H1 (cell line): Measurements from ENCODE around the gene PMS2. TPM values are rescaled to one million over a fixed set of nuclear protein-coding genes. Genes with fewer than 3 reads are reported as not detected.

Experiments used
- CTCF ChIA-PET: fragments of 300-600 bp; sonication (Branson Sonifier 250); formaldehyde crosslinking; loops from one replicate; lab custom pipeline; 2021; ENCODE audit not compliant: partially characterized antibody; lab: Charles Lee
- POLR2A ChIA-PET: fragments of 300-600 bp; sonication (Branson Sonifier 250); formaldehyde crosslinking; loops from one replicate; lab custom pipeline; 2021; ENCODE audit warnings: inconsistent platforms; ENCODE audit not compliant: partially characterized antibody; lab: Charles Lee
- DNase-seq, 2 experiments: peaks; one replicate each; pipeline versions ENCODE4 v3.0.0 to v3.0.0-alpha.2; 2010 to 2022; ENCODE audit warnings: low spot score in 2 of 2, low read depth in 1 of 2, mixed read lengths in 1 of 2
- FAIRE-seq: peaks from 2 replicates; lab custom pipeline; 2011; peaks lifted over from hg19 to GRCh38; lab: Jason Lieb, UNC
- H2AFZ ChIP-seq: 2 replicates; pipeline ENCODE4 v1.8.1; 2012; ENCODE audit warnings: low read length, inconsistent platforms
- H2AK5ac ChIP-seq: 2 replicates; pipeline ENCODE4 v1.6.1; 2013; ENCODE audit warnings: low read depth, low read length
- H2BK120ac ChIP-seq: replicated peaks from 2 replicates; pipeline ENCODE3; 2013; ENCODE audit warnings: low read depth, low read length, inconsistent platforms
- H2BK12ac ChIP-seq: 2 replicates; pipeline ENCODE4 v1.6.1; 2013; ENCODE audit warnings: low read depth, low read length
- H2BK15ac ChIP-seq: 2 replicates; pipeline ENCODE4 v1.6.1; 2013; ENCODE audit warnings: low read length
- H2BK20ac ChIP-seq: 2 replicates; pipeline ENCODE4 v1.6.1; 2013; ENCODE audit warnings: low read length
- H2BK5ac ChIP-seq: 2 replicates; pipeline ENCODE4 v1.6.1; 2013; ENCODE audit warnings: low read depth, low read length
- H3K14ac ChIP-seq: 2 replicates; pipeline ENCODE4 v1.6.1; 2013; ENCODE audit warnings: inconsistent platforms; ENCODE audit not compliant: insufficient read length
- H3K18ac ChIP-seq: 2 replicates; pipeline ENCODE4 v1.6.1; 2013; ENCODE audit warnings: low read length; ENCODE audit errors: extremely low read depth
- H3K23ac ChIP-seq: 2 replicates; pipeline ENCODE4 v1.6.1; 2013; ENCODE audit warnings: inconsistent platforms; ENCODE audit not compliant: insufficient read length
- H3K23me2 ChIP-seq: 2 replicates; pipeline ENCODE4 v1.6.1; 2013; ENCODE audit warnings: low read depth, low read length
- H3K27ac ChIP-seq: 2 replicates; pipeline ENCODE4 v1.6.1; 2011; ENCODE audit warnings: low read depth, low read length, inconsistent platforms
- H3K27me3 ChIP-seq, 4 experiments: replicated peaks in 1 of 4; 1 replicate in 1 of 4; 2 replicates in 3 of 4; pipeline versions ENCODE4 v1.6.1 to v1.8.1; 2011 to 2013; ENCODE audit warnings: low read length in 3 of 4, mild to moderate bottlenecking in 3 of 4, inconsistent platforms in 2 of 4, mixed read lengths in 2 of 4, moderate library complexity in 1 of 4; ENCODE audit not compliant: control insufficient read depth in 3 of 4, insufficient read depth in 3 of 4; ENCODE audit errors: extremely low read depth in 1 of 4
- H3K36me3 ChIP-seq, 4 experiments: 2 replicates each; pipeline versions ENCODE4 v1.6.1 to v1.8.1; 2011 to 2013; ENCODE audit warnings: mild to moderate bottlenecking in 4 of 4, low read length in 3 of 4, moderate library complexity in 2 of 4, control low read depth in 1 of 4, inconsistent platforms in 1 of 4; ENCODE audit not compliant: insufficient read depth in 4 of 4, control insufficient read depth in 2 of 4
- H3K4ac ChIP-seq: replicated peaks from 2 replicates; pipeline ENCODE3; 2013; ENCODE audit warnings: low read length, low read depth, mixed read lengths, inconsistent platforms; ENCODE audit not compliant: insufficient read length
- H3K4me1 ChIP-seq, 4 experiments: replicated peaks in 1 of 4; 1 replicate in 1 of 4; 2 replicates in 3 of 4; pipeline versions ENCODE4 v1.6.1 to v1.8.1; 2011 to 2013; ENCODE audit warnings: low read length in 3 of 4, inconsistent platforms in 2 of 4, mixed read lengths in 1 of 4; ENCODE audit not compliant: insufficient read depth in 4 of 4, control insufficient read depth in 3 of 4
- H3K4me2 ChIP-seq, 2 experiments: 2 replicates each; pipeline versions ENCODE4 v1.6.1 to v1.8.1; 2011 to 2013; ENCODE audit warnings: low read depth in 2 of 2, low read length in 2 of 2, control low read depth in 1 of 2, inconsistent platforms in 1 of 2, mild to moderate bottlenecking in 1 of 2; ENCODE audit not compliant: insufficient read depth in 1 of 2
- H3K4me3 ChIP-seq, 4 experiments: fragments of 200-600, 300-600 bp in 1 of 4; sonication (generic), shearing (Covaris generic), sonication (Bioruptor Twin) in 1 of 4; 2 replicates each; pipeline versions ENCODE4 v1.5.1 to v1.8.1; 2011 to 2016; ENCODE audit warnings: low read length in 4 of 4, low read depth in 3 of 4, control low read depth in 2 of 4, inconsistent platforms in 2 of 4, mild to moderate bottlenecking in 2 of 4, mixed read lengths in 1 of 4, moderate library complexity in 1 of 4; ENCODE audit not compliant: insufficient read depth in 2 of 4; ENCODE audit errors: extremely low read depth in 1 of 4
- H3K56ac ChIP-seq: replicated peaks from 2 replicates; pipeline ENCODE3; 2013; ENCODE audit warnings: low read depth, mild to moderate bottlenecking, mixed read lengths, low read length, inconsistent platforms; ENCODE audit not compliant: insufficient read length
- H3K79me1 ChIP-seq: 2 replicates; pipeline ENCODE4 v1.6.1; 2013; ENCODE audit warnings: low read depth, low read length, control low read depth
- H3K79me2 ChIP-seq, 2 experiments: 2 replicates each; pipeline versions ENCODE4 v1.6.1 to v1.8.1; 2012 to 2013; ENCODE audit warnings: low read length in 2 of 2, mild to moderate bottlenecking in 2 of 2, inconsistent platforms in 1 of 2; ENCODE audit not compliant: insufficient read depth in 2 of 2, control insufficient read depth in 1 of 2
- H3K9ac ChIP-seq, 4 experiments: replicated peaks in 1 of 4; 1 replicate in 1 of 4; 2 replicates in 3 of 4; pipeline versions ENCODE4 v1.6.1 to v1.8.1; 2011 to 2013; ENCODE audit warnings: low read depth in 3 of 4, low read length in 3 of 4, control low read depth in 2 of 4, mild to moderate bottlenecking in 2 of 4, moderate library complexity in 2 of 4, inconsistent platforms in 1 of 4; ENCODE audit errors: extremely low read depth in 1 of 4
- H3K9me3 ChIP-seq, 2 experiments: 2 replicates each; pipeline versions ENCODE4 v1.6.1 to v1.8.1; 2012 to 2013; ENCODE audit warnings: mild to moderate bottlenecking in 2 of 2, moderate library complexity in 2 of 2, control low read depth in 1 of 2, inconsistent platforms in 1 of 2, low read depth in 1 of 2, low read length in 1 of 2, mixed read lengths in 1 of 2; ENCODE audit not compliant: insufficient read depth in 2 of 2
- H4K20me1 ChIP-seq, 2 experiments: replicated peaks in 1 of 2; 2 replicates each; pipeline versions ENCODE3 to v1.8.1; 2011 to 2013; ENCODE audit warnings: inconsistent platforms in 2 of 2, low read length in 2 of 2, mild to moderate bottlenecking in 1 of 2; ENCODE audit not compliant: insufficient read depth in 2 of 2, control insufficient read depth in 1 of 2
- H4K5ac ChIP-seq: 2 replicates; pipeline ENCODE4 v1.6.1; 2013; ENCODE audit warnings: low read length, low read depth, mixed read lengths, inconsistent platforms; ENCODE audit not compliant: insufficient read length
- H4K8ac ChIP-seq: 2 replicates; pipeline ENCODE4 v1.8.0; 2013; ENCODE audit warnings: mild to moderate bottlenecking, moderate library complexity, low read length, inconsistent platforms; ENCODE audit not compliant: insufficient read depth; ENCODE audit errors: extremely low read depth
- H4K91ac ChIP-seq: replicated peaks from 2 replicates; pipeline ENCODE3; 2013; ENCODE audit warnings: low read length, mixed read lengths, inconsistent platforms; ENCODE audit not compliant: insufficient read length
- BRCA1 ChIP-seq: IDR thresholded peaks from 2 replicates; pipeline ENCODE4 v1.6.1; 2012; ENCODE audit warnings: low read depth, low read length, improper control_type of control experiment
- CTBP2 ChIP-seq: IDR thresholded peaks from 2 replicates; pipeline ENCODE4 v1.7.0; 2011; ENCODE audit warnings: borderline replicate concordance, mild to moderate bottlenecking, moderate library complexity, mixed read lengths, low read length; ENCODE audit not compliant: insufficient read depth, insufficient read length
- EP300 ChIP-seq, 2 experiments: IDR thresholded peaks; 1 replicate in 1 of 2; 2 replicates in 1 of 2; pipeline ENCODE4 v1.6.1; 2011 to 2012; ENCODE audit warnings: low read depth in 2 of 2, low read length in 2 of 2, mild to moderate bottlenecking in 2 of 2, borderline replicate concordance in 1 of 2, inconsistent platforms in 1 of 2, moderate library complexity in 1 of 2
- FOSL1 ChIP-seq: IDR thresholded peaks from 2 replicates; pipeline ENCODE4 v1.6.1; 2011; ENCODE audit warnings: mild to moderate bottlenecking, low read depth, low read length, moderate library complexity; ENCODE audit not compliant: insufficient read depth
- GABPA ChIP-seq: IDR thresholded peaks from 2 replicates; pipeline ENCODE4 v1.6.1; 2011; ENCODE audit warnings: mild to moderate bottlenecking, low read length, moderate library complexity, borderline replicate concordance; ENCODE audit not compliant: insufficient read depth
- KDM4A ChIP-seq: IDR thresholded peaks from one replicate; pipeline ENCODE4 v1.7.1; 2012; ENCODE audit warnings: low read depth, mild to moderate bottlenecking, moderate library complexity, low read length, inconsistent platforms; ENCODE audit not compliant: severe bottlenecking
- KDM5A ChIP-seq: fragments of 200-600 bp; IDR thresholded peaks from 2 replicates; pipeline ENCODE4 v1.7.1; 2012; ENCODE audit warnings: mild to moderate bottlenecking, low read length, inconsistent platforms, mixed read lengths
- NANOG ChIP-seq: IDR thresholded peaks from 2 replicates; pipeline ENCODE4 v1.6.1; 2011; ENCODE audit warnings: low read length, low read depth, mild to moderate bottlenecking, inconsistent platforms; ENCODE audit not compliant: insufficient read depth, poor library complexity, severe bottlenecking
- POLR2A ChIP-seq, 2 experiments: IDR thresholded peaks; 1 replicate in 1 of 2; 2 replicates in 1 of 2; pipeline ENCODE4 v1.6.1; 2011; ENCODE audit warnings: low read depth in 2 of 2, low read length in 2 of 2, mild to moderate bottlenecking in 2 of 2; ENCODE audit errors: control extremely low read depth in 1 of 2
- POLR2AphosphoS5 ChIP-seq: IDR thresholded peaks from 2 replicates; pipeline ENCODE4 v1.6.1; 2011; ENCODE audit warnings: low read depth, low read length
- POU5F1 ChIP-seq: IDR thresholded peaks from 2 replicates; pipeline ENCODE4 v1.6.1; 2011; ENCODE audit warnings: low read depth, mild to moderate bottlenecking, low read length, moderate library complexity
- SIX5 ChIP-seq: IDR thresholded peaks from 2 replicates; pipeline ENCODE4 v1.6.1; 2011; ENCODE audit warnings: mild to moderate bottlenecking, low read depth, low read length
- SP2 ChIP-seq: IDR thresholded peaks from 2 replicates; pipeline ENCODE4 v1.6.1; 2012; ENCODE audit warnings: mild to moderate bottlenecking, low read length, inconsistent platforms
- SUZ12 ChIP-seq: fragments of 200-600 bp; sonication (generic); IDR thresholded peaks from 2 replicates; pipeline ENCODE4 v1.6.1; 2012; ENCODE audit warnings: mild to moderate bottlenecking, inconsistent platforms, low read length, moderate library complexity, mixed read lengths
- WGBS, 2 experiments: shearing (Covaris generic) in 1 of 2; methylation state at CpG; one replicate each; pipeline versions ENCODE4 v1.1.6 to v1.1.7; 2013 to 2015; ENCODE audit warnings: low lambda C conversion rate in 2 of 2, mixed read lengths in 2 of 2, inconsistent platforms in 1 of 2, low coverage in 1 of 2, missing lambda C conversion rate in 1 of 2; ENCODE audit not compliant: insufficient replicate concordance in 2 of 2, insufficient coverage in 1 of 2, insufficient read length in 1 of 2; ENCODE audit errors: extremely low coverage in 1 of 2, missing lambda C conversion rate in 1 of 2; 5-methylcytosine and 5-hydroxymethylcytosine counted together
- polyA plus RNA-seq, 7 experiments: library from polyadenylated mRNA; depleted of rRNA in 3 of 7; stranded (reverse) in 5 of 7; unstranded in 2 of 7; fragments of >200 nt in 5 of 7; fragments of 200-250 nt in 2 of 7; gene quantifications; 1 replicate in 5 of 7; 2 replicates in 1 of 7; 4 replicates in 1 of 7; pipeline versions ENCODE4 v1.2.1 to v1.2.3, GENCODE V29; 2011 to 2013; ENCODE audit warnings: missing spikeins in 2 of 7, mixed read lengths in 2 of 7
- total RNA-seq: library from RNA; stranded (reverse); fragmentation: NEBNext Ultra II Directional; extraction: Animal tissue kit (Norgen Biotek cat#: 25700); gene quantifications from 2 replicates; pipeline ENCODE4 v1.2.1, GENCODE V29; 2021

The PMS2 gene
- total and polyA plus RNA-seq, 2 of the 8 experiments (the other 6 are each of a cell fraction or from before 2014, with no cell fraction given), result 4.8 to 12.1 TPM

DNA sequence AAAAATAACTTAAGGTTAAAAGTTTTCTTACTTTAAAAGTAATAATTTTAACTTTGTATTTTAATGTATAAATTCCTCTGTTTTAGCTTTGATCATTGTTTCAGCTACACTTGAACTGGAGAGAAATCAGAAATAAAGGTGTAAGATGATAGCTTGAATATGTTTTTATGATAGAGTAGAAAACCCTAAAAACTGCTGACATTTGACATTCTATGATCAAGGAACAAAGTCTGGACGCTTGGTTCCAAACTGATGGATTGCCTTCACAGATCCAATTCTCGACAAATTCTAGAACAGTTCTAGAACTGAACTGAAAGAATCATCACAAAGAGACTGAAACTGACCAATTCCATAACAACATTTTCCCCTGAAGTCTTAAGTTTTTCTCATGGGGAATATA is 22.1 kb upstream of the PMS2 start, which contains the start of gene ANKRD61:
ANKRD61 (plus strand) TSS at position 389 of the 400 bp plus-strand sequence; CDS start at position 389, 0 bp downstream.
- WGBS, 2 experiments, result 95% methylated on average over 2 of the region's 2 CpGs; no CpG with 5 or more reads in 1 of the 2 experiments
- Histone ChIP-seq H3K4ac (no peak within 1 kb of the TSS), H2BK12ac (no peak within 1 kb of the TSS)
- TF ChIP-seq GABPA (no peak), POU5F1 (no peak), KDM5A (no peak), BRCA1 (no peak), NANOG (no peak), FOSL1 (no peak), SP2 (no peak), POLR2A (IDR thresholded peaks at IDR 0.05; ENCODE audit: control extremely low read depth in 1 of 2, low read depth in 2 of 2, low read length in 2 of 2) (no peak), SIX5 (no peak), KDM4A (no peak), SUZ12 (no peak), POLR2AphosphoS5 (no peak), EP300 (IDR thresholded peaks at IDR 0.05; ENCODE audit: borderline replicate concordance in 1 of 2, low read depth in 2 of 2, low read length in 2 of 2) (no peak), CTBP2 (no peak)

More for the DNA sequence above, 22.1 kb upstream of the PMS2 start, which contains the start of gene ANKRD61:
- no peaks in the 10 kb centered on the region for H3K27me3 ChIP-seq
- H2BK20ac ChIP-seq, result no peak within 1 kb of the TSS
- H4K5ac ChIP-seq, result no peak within 1 kb of the TSS
- H3K14ac ChIP-seq, result no peak within 1 kb of the TSS
- H3K79me2 ChIP-seq, result peaks cover 0 to 3% of the 10 kb centered on the region in 2 experiments; a peak in 2 of 4 replicates
- H3K18ac ChIP-seq, result no peak within 1 kb of the TSS
- peaks cover 7% of the 10 kb centered on the region; the same call in 1 of the 2 replicates for H3K79me1 ChIP-seq
- no peaks in the 10 kb centered on the region for H3K9me3 ChIP-seq
- CTCF ChIA-PET, result interaction anchor here (0.6 to 0.9 kb wide), 2 partner anchors 34 to 302 kb away, joined by 3 to 4 read pairs; no protein-coding TSS in a partner anchor
- H3K56ac ChIP-seq, result no peak within 1 kb of the TSS
- no peak within 1 kb of the TSS for H3K27ac ChIP-seq
- H3K4me1 ChIP-seq, result no peaks in the 10 kb centered on the region
- no peak within 1 kb of the TSS for H3K4me2 ChIP-seq
- H2BK15ac ChIP-seq, result no peak within 1 kb of the TSS
- POLR2A ChIA-PET, result interaction anchor here (0.5 to 3.5 kb wide), 3 partner anchors 15 to 140 kb away, joined by 3 to 11 read pairs (median 3); partner anchors contain the start of genes AIMP2 and PMS2
- H3K23me2 ChIP-seq, result no peaks in the 10 kb centered on the region
- no peak within 1 kb of the TSS for H2BK5ac ChIP-seq
- DNase-seq (no peak), FAIRE-seq (no peak)
- no peak within 1 kb of the TSS for H2AFZ ChIP-seq
- H4K91ac ChIP-seq, result no peak within 1 kb of the TSS
- H3K4me3 ChIP-seq, result no peak within 1 kb of the TSS
- H2AK5ac ChIP-seq, result no peak within 1 kb of the TSS
- peaks cover 6 to 12% of the 10 kb centered on the region in 2 experiments for H4K20me1 ChIP-seq
- H2BK120ac ChIP-seq, result no peak within 1 kb of the TSS
- H3K9ac ChIP-seq, result no peak within 1 kb of the TSS
- H3K36me3 ChIP-seq, result peaks cover 12 to 73% (median 35%) of the 10 kb centered on the region in 4 experiments; a peak in 7 of 8 replicates
- no peak within 1 kb of the TSS for H4K8ac ChIP-seq
- H3K23ac ChIP-seq, result no peak within 1 kb of the TSS
